Smooth muscle cell (in vitro differentiated cells): Measurements from ENCODE around the gene STEAP3. TPM values are rescaled to one million over a fixed set of nuclear protein-coding genes. Genes with fewer than 3 reads are reported as not detected.

Source experiments
- DNase-seq: peaks from one replicate; lab custom pipeline; 2025; ENCODE audit not compliant: unreplicated experiment; lab: John Stamatoyannopoulos, UW
- H2AFZ ChIP-seq: fragments of 200-600 bp; sonication (generic); 2 replicates; pipeline ENCODE4 v1.6.0; 2016; ENCODE audit warnings: antibody characterized with exemption, low read depth, mild to moderate bottlenecking
- H3F3A ChIP-seq: fragments of 200-600 bp; sonication (generic); 2 replicates; pipeline ENCODE4 v1.6.0; 2017; ENCODE audit warnings: antibody characterized with exemption, low read depth
- H3K27ac ChIP-seq: fragments of 200-600 bp; sonication (generic); 2 replicates; pipeline ENCODE4 v1.5.1; 2016; ENCODE audit warnings: low read depth, mild to moderate bottlenecking
- H3K27me3 ChIP-seq: fragments of 200-600 bp; sonication (generic); 2 replicates; pipeline ENCODE4 v1.6.1; 2016; ENCODE audit warnings: low read depth, mild to moderate bottlenecking
- H3K36me3 ChIP-seq: fragments of 200-600 bp; sonication (generic); 2 replicates; pipeline ENCODE4 v1.5.1; 2016; ENCODE audit warnings: low read depth
- H3K4me1 ChIP-seq: fragments of 200-600 bp; sonication (generic); 2 replicates; pipeline ENCODE4 v1.5.1; 2016; ENCODE audit warnings: low read depth
- H3K4me2 ChIP-seq: fragments of 200-600 bp; sonication (generic); 2 replicates; pipeline ENCODE4 v1.6.0; 2016; ENCODE audit warnings: mild to moderate bottlenecking
- H3K4me3 ChIP-seq: fragments of 200-600 bp; sonication (generic); 2 replicates; pipeline ENCODE4 v1.5.1; 2016; ENCODE audit warnings: mild to moderate bottlenecking
- H3K79me2 ChIP-seq: fragments of 200-600 bp; sonication (generic); 2 replicates; pipeline ENCODE4 v1.6.0; 2016; ENCODE audit warnings: low read depth, mild to moderate bottlenecking
- H3K9ac ChIP-seq: fragments of 200-600 bp; sonication (generic); 2 replicates; pipeline ENCODE4 v1.6.0; 2016; ENCODE audit warnings: low read depth
- H3K9me3 ChIP-seq: fragments of 200-600 bp; sonication (generic); replicated peaks from 2 replicates; pipeline ENCODE4 v1.5.1; 2016; ENCODE audit warnings: low read depth
- H4K20me1 ChIP-seq: fragments of 200-600 bp; sonication (generic); 2 replicates; pipeline ENCODE4 v1.6.0; 2016; ENCODE audit warnings: low read depth
- CTCF ChIP-seq: fragments of 200-600 bp; sonication (generic); IDR thresholded peaks from 2 replicates; pipeline ENCODE4 v1.5.1; 2017; ENCODE audit warnings: borderline replicate concordance, mild to moderate bottlenecking, antibody characterized with exemption; ENCODE audit not compliant: insufficient read depth, poor library complexity, severe bottlenecking
- WGBS: methylation state at CpG from one replicate; pipeline ENCODE4 v1.1.7; 2016; ENCODE audit warnings: low lambda C conversion rate; 5-methylcytosine and 5-hydroxymethylcytosine counted together
- polyA plus RNA-seq: library from polyadenylated mRNA; unstranded; fragments of >200 nt; fragmentation: Nextera tagmentation; extraction: Ambion mirVana; gene quantifications from 2 replicates; pipeline ENCODE4 v1.2.1, GENCODE V29; 2016
- total RNA-seq: library from RNA; depleted of rRNA; stranded (reverse); fragments of >200 nt; gene quantifications from 2 replicates; pipeline ENCODE4 v1.2.3, GENCODE V29; 2014

The STEAP3 gene
- total and polyA plus RNA-seq, 2 experiments from 2014 or later = 0.87 to 2.9 TPM

- Histone ChIP-seq H3F3A (no peaks in the 10 kb centered on the region), H3K9ac (no peak overlapping the region), H3K4me2 (no peak overlapping the region), H3K79me2 (no peaks in the 10 kb centered on the region), H3K4me3 (no peak overlapping the region), H3K9me3 (no peaks in the 10 kb centered on the region), H3K36me3 (no peaks in the 10 kb centered on the region), H4K20me1 (no peaks in the 10 kb centered on the region), H3K27me3 (peaks cover 25% of the 10 kb centered on the region), H3K4me1 (peaks cover 4% of the 10 kb centered on the region), H2AFZ (no peak overlapping the region), H3K27ac (no peak overlapping the region)
- TF ChIP-seq CTCF = no peak
- WGBS = 96% methylated on average over 12 of the region's 12 CpGs
- no peak for DNase-seq
These were observed 3.7 kb downstream of the STEAP3 start for GRCh38 chr2:119227346-119227745.

- Histone ChIP-seq H3K27ac (no peak overlapping the region), H3K27me3 (peaks cover 25% of the 10 kb centered on the region), H3K9me3 (no peaks in the 10 kb centered on the region), H2AFZ (no peak overlapping the region), H3F3A (no peaks in the 10 kb centered on the region), H3K79me2 (no peaks in the 10 kb centered on the region), H3K9ac (no peak overlapping the region), H4K20me1 (no peaks in the 10 kb centered on the region), H3K4me3 (no peak overlapping the region), H3K4me1 (peaks cover 3% of the 10 kb centered on the region), H3K36me3 (no peaks in the 10 kb centered on the region), H3K4me2 (no peak overlapping the region)
- 90% methylated on average over 5 of the region's 5 CpGs for WGBS
- no peak for DNase-seq
- no peak for TF ChIP-seq CTCF
These were observed 4.5 kb downstream of the STEAP3 start for GRCh38 chr2:119228136-119228535.

- Histone ChIP-seq H3K4me2 (no peak overlapping the region), H3F3A (no peaks in the 10 kb centered on the region), H3K9me3 (no peaks in the 10 kb centered on the region), H3K27me3 (peaks cover 22% of the 10 kb centered on the region), H3K36me3 (no peaks in the 10 kb centered on the region), H2AFZ (no peak overlapping the region), H3K27ac (no peak overlapping the region), H3K4me3 (no peak overlapping the region), H3K79me2 (no peaks in the 10 kb centered on the region), H3K4me1 (no peaks in the 10 kb centered on the region), H4K20me1 (no peaks in the 10 kb centered on the region), H3K9ac (no peak overlapping the region)
- TF ChIP-seq CTCF = no peak
- no peak for DNase-seq
- WGBS = 90% methylated on average over 7 of the region's 7 CpGs
These were observed 5.3 kb downstream of the STEAP3 start for GRCh38 chr2:119228964-119229363.

GRCh38 chr2:119229716-119230115 lies 6.1 kb downstream of the STEAP3 start:
- WGBS = 75% methylated on average over 3 of the region's 3 CpGs
- no peak for TF ChIP-seq CTCF
- no peak for DNase-seq
- H3K36me3 ChIP-seq = no peaks in the 10 kb centered on the region
- H3K27ac ChIP-seq = no peak overlapping the region
- no peak overlapping the region for H3K9ac ChIP-seq
- peaks cover 3% of the 10 kb centered on the region for H3K4me1 ChIP-seq
- H3K9me3 ChIP-seq = no peaks in the 10 kb centered on the region
- no peaks in the 10 kb centered on the region for H3K79me2 ChIP-seq
- H3F3A ChIP-seq = no peaks in the 10 kb centered on the region
- H4K20me1 ChIP-seq = no peaks in the 10 kb centered on the region
- peaks cover 15% of the 10 kb centered on the region for H3K27me3 ChIP-seq
- no peak overlapping the region for H3K4me3 ChIP-seq
- H2AFZ ChIP-seq = no peak overlapping the region
- no peak overlapping the region for H3K4me2 ChIP-seq
